Loucy (cell line): ENCODE measurements around the gene ARHGEF10L.

Experiments
- H2AFZ ChIP-seq: fragments of 200-600 bp; sonication (generic); 2 replicates; pipeline ENCODE4 v1.6.0; 2016; ENCODE audit warnings: antibody characterized with exemption, mild to moderate bottlenecking, low read length, moderate library complexity
- H3F3A ChIP-seq: fragments of 200-600 bp; 2 replicates; pipeline ENCODE4 v1.6.0; 2016; ENCODE audit warnings: antibody characterized with exemption, low read depth, mild to moderate bottlenecking
- H3K27me3 ChIP-seq: fragments of 200-600 bp; sonication (generic); 2 replicates; pipeline ENCODE4 v1.6.1; 2014; ENCODE audit warnings: low read length, mild to moderate bottlenecking; ENCODE audit not compliant: insufficient read depth, poor library complexity, severe bottlenecking
- H3K36me3 ChIP-seq: fragments of 200-600 bp; sonication (generic); 2 replicates; pipeline ENCODE4 v1.6.1; 2016; ENCODE audit warnings: low read length; ENCODE audit not compliant: insufficient read depth
- H3K4me1 ChIP-seq: fragments of 200-600 bp; sonication (generic); 2 replicates; pipeline ENCODE4 v1.5.1; 2014; ENCODE audit warnings: low read length, mild to moderate bottlenecking; ENCODE audit not compliant: insufficient read depth, poor library complexity, severe bottlenecking
- H3K4me2 ChIP-seq: fragments of 200-600 bp; sonication (generic); 2 replicates; pipeline ENCODE4 v1.6.0; 2014; ENCODE audit warnings: antibody characterized with exemption, low read length, low read depth, mild to moderate bottlenecking; ENCODE audit not compliant: poor library complexity, severe bottlenecking
- H3K4me3 ChIP-seq: fragments of 200-600 bp; sonication (generic); 2 replicates; pipeline ENCODE4 v1.5.1; 2014; ENCODE audit warnings: low read length, mild to moderate bottlenecking, mixed read lengths; ENCODE audit not compliant: poor library complexity, severe bottlenecking
- H3K79me2 ChIP-seq: fragments of 200-600 bp; sonication (generic); 2 replicates; pipeline ENCODE4 v1.6.1; 2014; ENCODE audit warnings: low read length; ENCODE audit not compliant: insufficient read depth
- H3K9ac ChIP-seq: fragments of 200-600 bp; sonication (generic); 2 replicates; pipeline ENCODE4 v1.6.0; 2014; ENCODE audit warnings: mild to moderate bottlenecking, low read depth, low read length, moderate library complexity; ENCODE audit not compliant: poor library complexity, severe bottlenecking
- H3K9me2 ChIP-seq: fragments of 200-600 bp; sonication (generic); replicated peaks from 2 replicates; pipeline ENCODE4 v1.6.1; 2016; ENCODE audit warnings: low read depth, low read length, mixed read lengths
- H3K9me3 ChIP-seq: fragments of 200-600 bp; sonication (generic); 2 replicates; pipeline ENCODE4 v1.6.1; 2014; ENCODE audit warnings: mild to moderate bottlenecking, antibody characterized with exemption, low read length, low read depth; ENCODE audit not compliant: insufficient read depth
- H4K20me1 ChIP-seq: fragments of 200-600 bp; sonication (generic); 2 replicates; pipeline ENCODE4 v1.6.0; 2014; ENCODE audit warnings: antibody characterized with exemption, low read length, mild to moderate bottlenecking; ENCODE audit not compliant: insufficient read depth, poor library complexity, severe bottlenecking
- CTCF ChIP-seq: fragments of 200-600 bp; sonication (generic); conservative IDR thresholded peaks from 2 replicates; pipeline ENCODE4 v1.5.1; 2014; ENCODE audit warnings: mild to moderate bottlenecking, antibody characterized with exemption, low read length
- EZH2phosphoT487 ChIP-seq: fragments of 200-600 bp; IDR thresholded peaks from 2 replicates; pipeline ENCODE4 v1.6.1; 2018; ENCODE audit warnings: antibody characterized with exemption, mild to moderate bottlenecking, moderate library complexity, borderline replicate concordance

The ARHGEF10L gene

GRCh38 chr1:17648457-17649145 is 109.1 kb downstream of the ARHGEF10L start:
- Histone ChIP-seq H3K9me2 (no peaks in the 10 kb centered on the region), H3K4me3 (no peak overlapping the region), H3K27me3 (no peaks in the 10 kb centered on the region), H3K79me2 (no peaks in the 10 kb centered on the region), H3K4me2 (no peak overlapping the region), H3K36me3 (no peaks in the 10 kb centered on the region), H4K20me1 (no peaks in the 10 kb centered on the region), H3F3A (no peaks in the 10 kb centered on the region), H2AFZ (no peak overlapping the region), H3K9ac (no peak overlapping the region), H3K9me3 (no peaks in the 10 kb centered on the region), H3K4me1 (no peaks in the 10 kb centered on the region)
- TF ChIP-seq EZH2phosphoT487 (no peak), CTCF (no peak)

- Histone ChIP-seq H3K4me1 (no peaks in the 10 kb centered on the region), H3K9ac (no peak overlapping the region), H2AFZ (no peak overlapping the region), H3K9me3 (no peaks in the 10 kb centered on the region), H3K79me2 (no peaks in the 10 kb centered on the region), H3K9me2 (no peaks in the 10 kb centered on the region), H3F3A (no peaks in the 10 kb centered on the region), H3K4me2 (no peak overlapping the region), H3K36me3 (no peaks in the 10 kb centered on the region), H3K4me3 (no peak overlapping the region), H3K27me3 (no peaks in the 10 kb centered on the region), H4K20me1 (no peaks in the 10 kb centered on the region)
- no peak for TF ChIP-seq CTCF
- no peak for TF ChIP-seq EZH2phosphoT487
Observed at GRCh38 chr1:17649371-17650106, 110.0 kb downstream of the ARHGEF10L start.

GRCh38 chr1:17653276-17653675 is 113.8 kb downstream of the ARHGEF10L start:
- no peaks in the 10 kb centered on the region for H3K27me3 ChIP-seq
- H3K4me3 ChIP-seq = no peak overlapping the region
- no peak overlapping the region for H2AFZ ChIP-seq
- H4K20me1 ChIP-seq = no peaks in the 10 kb centered on the region
- H3K4me1 ChIP-seq = no peaks in the 10 kb centered on the region
- H3K9ac ChIP-seq = no peak overlapping the region
- no peak for TF ChIP-seq CTCF
- no peaks in the 10 kb centered on the region for H3F3A ChIP-seq
- no peaks in the 10 kb centered on the region for H3K79me2 ChIP-seq
- no peaks in the 10 kb centered on the region for H3K9me3 ChIP-seq
- no peaks in the 10 kb centered on the region for H3K9me2 ChIP-seq
- H3K4me2 ChIP-seq = no peak overlapping the region
- no peaks in the 10 kb centered on the region for H3K36me3 ChIP-seq
